Left renal pelvis (tissue), 4 donors: ENCODE results near the gene STARD10. TPM values are rescaled to one million over a fixed set of nuclear protein-coding genes. Genes with fewer than 3 reads are reported as not detected.

ENCODE experiments used
- DNase-seq, 4 donors: peaks; one replicate each; pipeline ENCODE4 v3.0.0-alpha.2; 2013; ENCODE audit warnings: low read depth in 4 of 4, low spot score in 3 of 4
- polyA plus RNA-seq, 4 donors: library from polyadenylated mRNA; unstranded; fragments of 120-200 nt; gene quantifications; one replicate each; pipeline ENCODE4 v1.2.1, GENCODE V29; 2013; ENCODE audit not compliant: insufficient read length in 4 of 4

STARD10 gene
- polyA plus RNA-seq, 4 donors, result 20.1 to 89.9 (median 68.7) TPM

GRCh38 chr11:72712841-72713240 lies 81.0 kb downstream of the STARD10 start:
- DNase-seq, result no peak

GRCh38 chr11:72712168-72712751 lies 81.6 kb downstream of the STARD10 start:
- DNase-seq, result no peak

GRCh38 chr11:72711141-72711540 lies 82.7 kb downstream of the STARD10 start:
- no peak for DNase-seq

GRCh38 chr11:72710278-72710677 lies 83.6 kb downstream of the STARD10 start:
- DNase-seq, result no peak

GRCh38 chr11:72709478-72710238 lies 84.2 kb downstream of the STARD10 start:
- DNase-seq, result no peak

GRCh38 chr11:72707032-72707431 lies 86.8 kb downstream of the STARD10 start:
- DNase-seq, result no peak

- no peak for DNase-seq
Observed at GRCh38 chr11:72706579-72706978, 87.3 kb downstream of the STARD10 start.

GRCh38 chr11:72705442-72706365 lies 88.1 kb downstream of the STARD10 start:
- no peak for DNase-seq

GRCh38 chr11:72704783-72705265 lies 89.0 kb downstream of the STARD10 start:
- no peak for DNase-seq

Other genes starting within 250 kb of the STARD10 start
- 10 to 100 TPM; 10.4 to 16.3 (median 13.4) TPM for gene PDE2A, start 119.6 kb downstream of the STARD10 start, polyA plus RNA-seq
- 100 to 1,000 TPM in 1 of 4 donors, 10 to 100 TPM in 3; 68.3 to 108 (median 78.7) TPM for gene ARAP1, start 41.6 kb downstream of the STARD10 start, polyA plus RNA-seq
- gene ATG16L2, start 20.4 kb upstream of the STARD10 start, polyA plus RNA-seq, result 10 to 100 TPM; 22.8 to 45.9 (median 26.2) TPM